Smooth muscle cell (in vitro differentiated cells): Measurements from ENCODE around the gene ANAPC5. TPM values are rescaled to one million over a fixed set of nuclear protein-coding genes. Genes with fewer than 3 reads are reported as not detected.
"Not testable (repeated sequence)": the region's sequence is repeated elsewhere in the genome, so short reads cannot be mapped to it uniquely, and the experiment has no call there.

Source experiments
- DNase-seq: peaks from one replicate; lab custom pipeline; 2025; ENCODE audit not compliant: unreplicated experiment; lab: John Stamatoyannopoulos, UW
- H2AFZ ChIP-seq: fragments of 200-600 bp; sonication (generic); 2 replicates; pipeline ENCODE4 v1.6.0; 2016; ENCODE audit warnings: antibody characterized with exemption, low read depth, mild to moderate bottlenecking
- H3F3A ChIP-seq: fragments of 200-600 bp; sonication (generic); 2 replicates; pipeline ENCODE4 v1.6.0; 2017; ENCODE audit warnings: antibody characterized with exemption, low read depth
- H3K27ac ChIP-seq: fragments of 200-600 bp; sonication (generic); 2 replicates; pipeline ENCODE4 v1.5.1; 2016; ENCODE audit warnings: low read depth, mild to moderate bottlenecking
- H3K27me3 ChIP-seq: fragments of 200-600 bp; sonication (generic); 2 replicates; pipeline ENCODE4 v1.6.1; 2016; ENCODE audit warnings: low read depth, mild to moderate bottlenecking
- H3K36me3 ChIP-seq: fragments of 200-600 bp; sonication (generic); 2 replicates; pipeline ENCODE4 v1.5.1; 2016; ENCODE audit warnings: low read depth
- H3K4me1 ChIP-seq: fragments of 200-600 bp; sonication (generic); 2 replicates; pipeline ENCODE4 v1.5.1; 2016; ENCODE audit warnings: low read depth
- H3K4me2 ChIP-seq: fragments of 200-600 bp; sonication (generic); 2 replicates; pipeline ENCODE4 v1.6.0; 2016; ENCODE audit warnings: mild to moderate bottlenecking
- H3K4me3 ChIP-seq: fragments of 200-600 bp; sonication (generic); 2 replicates; pipeline ENCODE4 v1.5.1; 2016; ENCODE audit warnings: mild to moderate bottlenecking
- H3K79me2 ChIP-seq: fragments of 200-600 bp; sonication (generic); 2 replicates; pipeline ENCODE4 v1.6.0; 2016; ENCODE audit warnings: low read depth, mild to moderate bottlenecking
- H3K9ac ChIP-seq: fragments of 200-600 bp; sonication (generic); 2 replicates; pipeline ENCODE4 v1.6.0; 2016; ENCODE audit warnings: low read depth
- H3K9me3 ChIP-seq: fragments of 200-600 bp; sonication (generic); replicated peaks from 2 replicates; pipeline ENCODE4 v1.5.1; 2016; ENCODE audit warnings: low read depth
- H4K20me1 ChIP-seq: fragments of 200-600 bp; sonication (generic); 2 replicates; pipeline ENCODE4 v1.6.0; 2016; ENCODE audit warnings: low read depth
- CTCF ChIP-seq: fragments of 200-600 bp; sonication (generic); IDR thresholded peaks from 2 replicates; pipeline ENCODE4 v1.5.1; 2017; ENCODE audit warnings: borderline replicate concordance, mild to moderate bottlenecking, antibody characterized with exemption; ENCODE audit not compliant: insufficient read depth, poor library complexity, severe bottlenecking
- WGBS: methylation state at CpG from one replicate; pipeline ENCODE4 v1.1.7; 2016; ENCODE audit warnings: low lambda C conversion rate; 5-methylcytosine and 5-hydroxymethylcytosine counted together
- polyA plus RNA-seq: library from polyadenylated mRNA; unstranded; fragments of >200 nt; fragmentation: Nextera tagmentation; extraction: Ambion mirVana; gene quantifications from 2 replicates; pipeline ENCODE4 v1.2.1, GENCODE V29; 2016
- total RNA-seq: library from RNA; depleted of rRNA; stranded (reverse); fragments of >200 nt; gene quantifications from 2 replicates; pipeline ENCODE4 v1.2.3, GENCODE V29; 2014

The ANAPC5 gene
- total and polyA plus RNA-seq, 2 experiments from 2014 or later, result 109 to 121 TPM

DNA sequence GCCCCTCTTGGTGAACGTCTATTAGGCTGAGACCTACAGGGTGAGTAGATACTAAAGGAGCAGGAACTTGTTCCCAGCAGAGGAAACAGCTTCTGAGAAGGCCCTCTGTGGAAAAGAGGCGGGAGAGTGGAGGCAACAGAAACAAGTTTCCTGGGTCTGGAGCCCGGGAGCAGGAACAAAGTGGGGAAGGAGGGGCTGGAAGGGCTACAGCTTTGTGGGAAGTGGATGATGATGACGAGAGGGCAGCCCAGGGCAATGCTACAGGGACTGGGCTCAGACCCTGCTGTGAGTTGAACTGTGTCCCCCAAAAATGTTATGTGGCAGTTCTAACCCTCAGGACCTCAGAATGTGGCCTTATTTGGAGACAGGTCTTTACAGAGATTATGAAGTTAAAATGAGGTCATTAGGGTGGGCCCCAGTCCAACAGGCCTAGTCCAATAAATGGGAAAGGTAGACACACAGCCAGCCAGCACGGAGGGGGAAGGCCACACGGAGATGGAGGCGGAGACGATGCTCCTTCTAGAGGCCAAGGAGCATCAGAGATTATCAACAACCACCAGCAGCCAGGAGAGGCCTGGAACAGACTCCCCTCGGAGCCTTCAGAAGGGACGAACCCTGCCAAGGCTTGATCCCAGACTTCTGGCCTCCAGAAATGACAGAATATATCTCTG is 70.0 kb downstream of the ANAPC5 start:
- Histone ChIP-seq H3K27me3 (no peaks in the 10 kb centered on the region), H3F3A (no peaks in the 10 kb centered on the region), H3K36me3 (no peaks in the 10 kb centered on the region), H3K4me3 (no peak overlapping the region), H3K9me3 (no peaks in the 10 kb centered on the region), H4K20me1 (peaks cover 80% of the 10 kb centered on the region), H2AFZ (no peak overlapping the region), H3K79me2 (peaks cover 12% of the 10 kb centered on the region), H3K27ac (no peak overlapping the region), H3K4me1 (no peaks in the 10 kb centered on the region), H3K4me2 (no peak overlapping the region), H3K9ac (no peak overlapping the region)
- no peak for TF ChIP-seq CTCF
- 89% methylated on average over 10 of the region's 10 CpGs for WGBS
- DNase-seq, result no peak

- not testable (repeated sequence) for H3K27me3 ChIP-seq, H3K36me3 ChIP-seq, H3K4me2 ChIP-seq, H3K27ac ChIP-seq, H3K4me1 ChIP-seq, H3F3A ChIP-seq, H2AFZ ChIP-seq, H3K9ac ChIP-seq, DNase-seq, H3K4me3 ChIP-seq, H3K9me3 ChIP-seq
- H4K20me1 ChIP-seq, result peaks cover 75% of the 10 kb centered on the region
- 73% methylated on average over 14 of the region's 14 CpGs for WGBS
- peaks cover 12% of the 10 kb centered on the region for H3K79me2 ChIP-seq
Observed at GRCh38 chr12:121281116-121281515, 71.1 kb downstream of the ANAPC5 start.

DNA sequence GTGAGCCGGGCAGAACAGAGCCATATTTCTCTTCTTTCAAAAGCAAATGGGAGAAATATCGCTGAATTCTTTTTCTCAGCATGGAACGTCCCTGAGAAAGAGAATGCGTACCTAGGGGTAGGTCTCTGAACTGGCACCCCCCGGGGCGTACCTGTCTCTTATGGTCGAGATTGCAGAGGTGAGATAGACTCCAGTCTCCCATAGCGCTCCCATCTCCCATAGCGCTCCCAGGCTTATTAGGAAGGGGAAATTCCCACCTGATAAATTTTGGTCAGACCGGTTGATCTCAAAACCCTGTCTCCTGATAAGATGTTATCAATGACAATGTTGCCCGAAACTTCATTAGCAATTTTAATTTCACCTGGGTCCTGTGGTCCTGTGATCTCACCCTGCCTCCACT is 71.7 kb downstream of the ANAPC5 start:
- H3K27ac ChIP-seq, H3K9ac ChIP-seq, H3K9me3 ChIP-seq, DNase-seq, H3K36me3 ChIP-seq, H3K4me1 ChIP-seq, H3K4me3 ChIP-seq, H2AFZ ChIP-seq, H3K27me3 ChIP-seq, H3F3A ChIP-seq, H3K4me2 ChIP-seq: not testable (repeated sequence)
- H4K20me1 ChIP-seq, result peaks cover 74% of the 10 kb centered on the region
- 68% methylated on average over 11 of the region's 11 CpGs for WGBS
- peaks cover 12% of the 10 kb centered on the region for H3K79me2 ChIP-seq

GRCh38 chr12:121279507-121279915 is 72.7 kb downstream of the ANAPC5 start:
- TF ChIP-seq CTCF, result no peak
- Histone ChIP-seq H3F3A (no peaks in the 10 kb centered on the region), H3K79me2 (peaks cover 12% of the 10 kb centered on the region), H3K27me3 (no peaks in the 10 kb centered on the region), H3K36me3 (no peaks in the 10 kb centered on the region), H3K9me3 (no peaks in the 10 kb centered on the region), H3K9ac (no peak overlapping the region), H2AFZ (no peak overlapping the region), H3K4me3 (no peak overlapping the region), H4K20me1 (peaks cover 68% of the 10 kb centered on the region), H3K4me1 (no peaks in the 10 kb centered on the region), H3K4me2 (no peak overlapping the region), H3K27ac (no peak overlapping the region)
- WGBS, result 91% methylated on average over 10 of the region's 10 CpGs
- no peak for DNase-seq

DNA sequence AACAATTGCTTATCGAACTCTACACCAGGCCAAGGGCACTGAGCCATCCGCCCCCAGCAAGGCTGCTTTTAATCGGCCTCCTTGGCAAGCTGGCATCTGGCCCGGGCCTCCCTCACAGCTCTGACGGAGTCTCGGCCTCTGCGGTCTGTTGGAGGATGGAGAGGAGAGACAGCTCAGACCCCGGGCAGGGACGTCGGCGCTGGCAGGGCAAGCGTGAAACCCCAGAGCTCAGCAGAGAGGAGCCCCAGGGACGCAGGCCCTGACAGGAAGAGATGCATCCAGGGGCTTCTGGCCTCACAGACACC is 73.2 kb downstream of the ANAPC5 start:
- H2AFZ ChIP-seq, result no peak overlapping the region
- no peak overlapping the region for H3K9ac ChIP-seq
- no peaks in the 10 kb centered on the region for H3K9me3 ChIP-seq
- no peak for DNase-seq
- peaks cover 12% of the 10 kb centered on the region for H3K79me2 ChIP-seq
- H3K4me1 ChIP-seq, result no peaks in the 10 kb centered on the region
- no peaks in the 10 kb centered on the region for H3K36me3 ChIP-seq
- no peak overlapping the region for H3K27ac ChIP-seq
- WGBS, result 74% methylated on average over 13 of the region's 13 CpGs
- H4K20me1 ChIP-seq, result peaks cover 63% of the 10 kb centered on the region
- no peak for TF ChIP-seq CTCF
- no peaks in the 10 kb centered on the region for H3K27me3 ChIP-seq
- no peaks in the 10 kb centered on the region for H3F3A ChIP-seq
- H3K4me2 ChIP-seq, result no peak overlapping the region
- H3K4me3 ChIP-seq, result no peak overlapping the region
